A549 (cell line): ENCODE results near the gene ZSCAN20.

ENCODE experiments used
- CBX2 ChIP-seq: fragments of 200-600 bp; sonication (generic); IDR thresholded peaks from 2 replicates; pipeline ENCODE4 v1.6.1; 2016; ENCODE audit warnings: low read depth, mild to moderate bottlenecking, borderline replicate concordance
- CBX8 ChIP-seq: fragments of 200-600 bp; sonication (generic); IDR thresholded peaks from 2 replicates; pipeline ENCODE4 v1.6.1; 2016
- CEBPB ChIP-seq, 2 experiments: fragments of >200 bp in 1 of 2; sonication (Bioruptor Twin) in 1 of 2; formaldehyde crosslinking in 1 of 2; IDR thresholded peaks; 2 replicates each; pipeline ENCODE4 v1.6.1; 2012 to 2016
- EP300 ChIP-seq, 2 experiments: fragments of >200 bp; sonication (Bioruptor Twin); formaldehyde crosslinking; IDR thresholded peaks; 2 replicates in 1 of 2; 3 replicates in 1 of 2; pipeline ENCODE4 v1.6.1; 2016 to 2017
- POLR2A ChIP-seq: IDR thresholded peaks from 2 replicates; pipeline ENCODE4 v1.6.1; 2012; ENCODE audit warnings: mild to moderate bottlenecking, low read length
- RAD21 ChIP-seq, 2 experiments: fragments of >200 bp in 1 of 2; sonication (Bioruptor Twin) in 1 of 2; formaldehyde crosslinking in 1 of 2; IDR thresholded peaks in 1 of 2; conservative IDR thresholded peaks in 1 of 2; 2 replicates in 1 of 2; 3 replicates in 1 of 2; pipeline ENCODE4 v1.6.1; 2012 to 2018; ENCODE audit warnings: inconsistent platforms in 1 of 2
- RFX5 ChIP-seq: fragments of 450-650 bp; IDR thresholded peaks from 2 replicates; pipeline ENCODE4 v1.7.1; 2014; ENCODE audit warnings: antibody characterized with exemption, mild to moderate bottlenecking, moderate library complexity

DNA sequence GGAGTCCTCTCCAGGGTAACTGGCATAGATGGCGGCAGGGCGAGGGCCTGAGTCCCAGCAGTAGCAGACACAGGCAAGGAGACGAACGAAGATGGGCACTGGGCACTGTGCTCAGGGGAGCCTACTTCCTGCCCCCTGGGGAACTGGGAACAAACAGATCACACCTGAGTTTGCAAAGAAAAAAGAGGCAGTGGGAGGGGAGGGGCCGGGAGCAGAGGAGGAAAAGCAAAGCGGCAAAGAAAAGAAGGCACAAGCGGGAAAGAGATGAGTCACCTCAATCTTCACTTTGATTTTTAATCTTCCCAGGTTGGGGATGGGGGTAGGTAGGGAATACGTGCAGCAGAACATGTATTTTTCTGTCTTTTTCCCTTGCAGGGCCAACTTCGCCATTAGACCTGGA lies 44.0 kb downstream of the ZSCAN20 start:
- TF ChIP-seq EP300 (IDR thresholded peaks at IDR 0.05) (no peak), CBX2 (no peak), RAD21 (conservative IDR thresholded peaks at IDR 0.05 in 1 of 2, IDR thresholded peaks at IDR 0.05 in 1 of 2) (no peak), CEBPB (IDR thresholded peaks at IDR 0.05) (no peak), CBX8 (no peak), RFX5 (no peak), POLR2A (no peak)
